SH-SY5Y (cell line): ENCODE data around the gene TMEM38A.

Source experiments
- GATA2 ChIP-seq: IDR thresholded peaks from 2 replicates; pipeline ENCODE4 v1.6.1; 2011; ENCODE audit warnings: mild to moderate bottlenecking, low read depth, low read length
- GATA3 ChIP-seq: IDR thresholded peaks from 2 replicates; pipeline ENCODE4 v1.6.1; 2011; ENCODE audit warnings: low read depth, mild to moderate bottlenecking, low read length, moderate library complexity

GRCh38 chr19:16721051-16721450 lies 60.1 kb downstream of the TMEM38A start:
- TF ChIP-seq GATA2 (no peak), GATA3 (no peak)
